Ishikawa (cell line): Measurements from ENCODE around the gene RPL22.

Source experiments
- EP300 ChIP-seq: IDR thresholded peaks from 2 replicates; pipeline ENCODE4 v1.6.1; 2012; ENCODE audit warnings: borderline replicate concordance
- NFIC ChIP-seq: IDR thresholded peaks from 2 replicates; pipeline ENCODE4 v1.6.1; 2012
- RAD21 ChIP-seq: IDR thresholded peaks from 2 replicates; pipeline ENCODE4 v1.6.1; 2012; ENCODE audit warnings: low read depth
- TAF1 ChIP-seq: IDR thresholded peaks from 2 replicates; pipeline ENCODE4 v1.6.1; 2012; ENCODE audit warnings: low read depth, mild to moderate bottlenecking
- TCF12 ChIP-seq: IDR thresholded peaks from 2 replicates; pipeline ENCODE4 v1.6.1; 2012; ENCODE audit warnings: low read depth
- TEAD4 ChIP-seq: IDR thresholded peaks from 2 replicates; pipeline ENCODE4 v1.6.1; 2012
- TF ChIP-seq, protein P1 (sequence below): IDR thresholded peaks from 2 replicates; pipeline ENCODE4 v1.6.1; 2012
- TF ChIP-seq, protein P2 (sequence below): IDR thresholded peaks from 2 replicates; pipeline ENCODE4 v1.6.1; 2012; ENCODE audit warnings: low read depth, mild to moderate bottlenecking

DNA sequence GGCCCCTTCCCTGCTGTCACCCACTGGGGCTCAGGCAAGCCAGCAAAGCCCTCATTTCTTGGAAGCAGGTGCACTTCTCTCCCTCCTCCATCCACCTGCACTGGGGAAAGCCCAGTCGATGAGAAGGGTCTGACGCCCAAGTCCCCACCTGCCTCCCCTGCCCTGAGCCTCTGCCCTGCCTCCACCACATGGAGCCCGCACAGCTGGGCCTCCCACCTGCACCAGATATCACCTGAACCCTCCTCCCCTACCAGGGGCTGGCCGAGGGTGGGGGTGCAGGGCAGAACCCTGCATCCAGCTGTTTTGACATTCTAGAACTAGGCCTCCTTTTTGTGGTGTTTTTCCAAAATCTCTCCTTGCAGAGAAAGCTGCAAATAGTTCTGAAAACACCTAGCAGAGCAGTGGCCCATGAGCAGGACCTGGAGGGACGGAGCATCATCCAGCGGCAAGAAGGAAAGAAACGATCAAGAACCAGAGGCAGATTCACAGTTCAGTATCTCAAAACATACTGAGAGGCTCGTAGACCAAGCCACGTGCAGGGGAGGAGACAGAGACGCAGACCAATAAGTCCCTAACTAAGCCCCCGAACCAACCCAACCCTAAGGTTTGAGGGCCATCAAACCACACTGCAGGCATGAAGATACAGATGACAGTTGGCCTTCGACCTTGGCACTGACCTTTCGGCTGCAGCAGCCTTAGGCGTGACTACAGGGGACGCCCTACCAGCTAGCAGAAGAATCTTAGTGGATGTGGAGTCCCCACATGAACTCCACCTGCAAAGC is 36.0 kb downstream of the RPL22 start:
- TF ChIP-seq, protein P1, sequence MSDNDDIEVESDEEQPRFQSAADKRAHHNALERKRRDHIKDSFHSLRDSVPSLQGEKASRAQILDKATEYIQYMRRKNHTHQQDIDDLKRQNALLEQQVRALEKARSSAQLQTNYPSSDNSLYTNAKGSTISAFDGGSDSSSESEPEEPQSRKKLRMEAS, result no peak
- TF ChIP-seq, protein P2, sequence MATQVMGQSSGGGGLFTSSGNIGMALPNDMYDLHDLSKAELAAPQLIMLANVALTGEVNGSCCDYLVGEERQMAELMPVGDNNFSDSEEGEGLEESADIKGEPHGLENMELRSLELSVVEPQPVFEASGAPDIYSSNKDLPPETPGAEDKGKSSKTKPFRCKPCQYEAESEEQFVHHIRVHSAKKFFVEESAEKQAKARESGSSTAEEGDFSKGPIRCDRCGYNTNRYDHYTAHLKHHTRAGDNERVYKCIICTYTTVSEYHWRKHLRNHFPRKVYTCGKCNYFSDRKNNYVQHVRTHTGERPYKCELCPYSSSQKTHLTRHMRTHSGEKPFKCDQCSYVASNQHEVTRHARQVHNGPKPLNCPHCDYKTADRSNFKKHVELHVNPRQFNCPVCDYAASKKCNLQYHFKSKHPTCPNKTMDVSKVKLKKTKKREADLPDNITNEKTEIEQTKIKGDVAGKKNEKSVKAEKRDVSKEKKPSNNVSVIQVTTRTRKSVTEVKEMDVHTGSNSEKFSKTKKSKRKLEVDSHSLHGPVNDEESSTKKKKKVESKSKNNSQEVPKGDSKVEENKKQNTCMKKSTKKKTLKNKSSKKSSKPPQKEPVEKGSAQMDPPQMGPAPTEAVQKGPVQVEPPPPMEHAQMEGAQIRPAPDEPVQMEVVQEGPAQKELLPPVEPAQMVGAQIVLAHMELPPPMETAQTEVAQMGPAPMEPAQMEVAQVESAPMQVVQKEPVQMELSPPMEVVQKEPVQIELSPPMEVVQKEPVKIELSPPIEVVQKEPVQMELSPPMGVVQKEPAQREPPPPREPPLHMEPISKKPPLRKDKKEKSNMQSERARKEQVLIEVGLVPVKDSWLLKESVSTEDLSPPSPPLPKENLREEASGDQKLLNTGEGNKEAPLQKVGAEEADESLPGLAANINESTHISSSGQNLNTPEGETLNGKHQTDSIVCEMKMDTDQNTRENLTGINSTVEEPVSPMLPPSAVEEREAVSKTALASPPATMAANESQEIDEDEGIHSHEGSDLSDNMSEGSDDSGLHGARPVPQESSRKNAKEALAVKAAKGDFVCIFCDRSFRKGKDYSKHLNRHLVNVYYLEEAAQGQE, result no peak
- TF ChIP-seq EP300 (no peak), TEAD4 (no peak), NFIC (no peak), RAD21 (no peak), TCF12 (no peak), TAF1 (no peak)
